GM12878 (cell line): ENCODE results near the gene PANX2. TPM values are rescaled to one million over a fixed set of nuclear protein-coding genes. Genes with fewer than 3 reads are reported as not detected.

ENCODE experiments used
- BRCA1 ChIP-seq: IDR thresholded peaks from 2 replicates; pipeline ENCODE4 v1.6.1; 2011; ENCODE audit warnings: low read depth, low read length, improper control_type of control experiment
- CTCF ChIP-seq, 3 experiments: IDR thresholded peaks in 2 of 3; conservative IDR thresholded peaks in 1 of 3; 2 replicates each; pipeline ENCODE4 v1.5.1; 2011; ENCODE audit warnings: low read depth in 3 of 3, low read length in 3 of 3, mild to moderate bottlenecking in 3 of 3, control low read depth in 2 of 3, moderate library complexity in 2 of 3, inconsistent platforms in 1 of 3, mixed read lengths in 1 of 3; ENCODE audit not compliant: control insufficient read depth in 2 of 3, insufficient read depth in 1 of 3; ENCODE audit errors: extremely low read depth in 1 of 3
- ELK1 ChIP-seq: IDR thresholded peaks from 2 replicates; pipeline ENCODE4 v1.6.1; 2012; ENCODE audit warnings: low read depth, low read length, improper control_type of control experiment
- FOXK2 ChIP-seq: fragments of 450-650 bp; IDR thresholded peaks from 2 replicates; pipeline ENCODE4 v1.6.1; 2017; ENCODE audit warnings: mild to moderate bottlenecking, moderate library complexity
- HDAC6 ChIP-seq: fragments of 200-600 bp; sonication (generic); IDR thresholded peaks from one replicate; pipeline ENCODE4 v1.8.0; 2017; ENCODE audit warnings: antibody characterized with exemption; ENCODE audit not compliant: unreplicated experiment
- JUND ChIP-seq: IDR thresholded peaks from 2 replicates; pipeline ENCODE4 v1.6.1; 2012; ENCODE audit warnings: low read depth, mild to moderate bottlenecking, low read length, improper control_type of control experiment, moderate library complexity
- MEF2B ChIP-seq: fragments of 450-650 bp; IDR thresholded peaks from 2 replicates; pipeline ENCODE4 v1.6.1; 2018; ENCODE audit warnings: mild to moderate bottlenecking, moderate library complexity; ENCODE audit not compliant: partially characterized antibody, poor library complexity, severe bottlenecking
- MTA2 ChIP-seq: fragments of 450-650 bp; IDR thresholded peaks from 2 replicates; pipeline ENCODE4 v1.6.1; 2016; ENCODE audit warnings: low read depth, mild to moderate bottlenecking, moderate library complexity
- NR2F1 ChIP-seq: fragments of 450-650 bp; conservative IDR thresholded peaks from 2 replicates; pipeline ENCODE4 v1.6.1; 2017; ENCODE audit warnings: mild to moderate bottlenecking
- RELA ChIP-seq: fragments of 450-650 bp; IDR thresholded peaks from 2 replicates; pipeline ENCODE4 v1.8.0; 2014; ENCODE audit warnings: borderline replicate concordance; ENCODE audit not compliant: partially characterized antibody
- STAT1 ChIP-seq: fragments of 450-650 bp; conservative IDR thresholded peaks from 2 replicates; pipeline ENCODE4 v1.6.1; 2014; ENCODE audit warnings: antibody characterized with exemption, mild to moderate bottlenecking
- SUPT20H ChIP-seq: IDR thresholded peaks from 2 replicates; pipeline ENCODE4 v1.6.1; 2011; ENCODE audit warnings: low read depth, mild to moderate bottlenecking, low read length, moderate library complexity, borderline replicate concordance; ENCODE audit not compliant: control insufficient read depth
- USF2 ChIP-seq: IDR thresholded peaks from 2 replicates; pipeline ENCODE4 v1.6.1; 2011; ENCODE audit warnings: low read depth, low read length, improper control_type of control experiment, borderline replicate concordance
- ZNF592 ChIP-seq: fragments of 450-650 bp; IDR thresholded peaks from 2 replicates; pipeline ENCODE4 v1.6.1; 2017; ENCODE audit warnings: mild to moderate bottlenecking, moderate library complexity
- polyA plus RNA-seq, 11 experiments: library from polyadenylated mRNA; depleted of rRNA in 4 of 11; unstranded in 6 of 11; stranded (reverse) in 5 of 11; fragments of >200 nt; fragmentation: Nextera tagmentation in 4 of 11; fragmentation: Illumina TruSeq in 1 of 11; extraction: Ambion mirVana in 4 of 11; extraction: Trizol in 1 of 11; gene quantifications; 1 replicate in 1 of 11; 2 replicates in 10 of 11; pipeline versions ENCODE4 v1.2.1 to v1.2.3, GENCODE V29; 2011 to 2016; ENCODE audit warnings: inconsistent platforms in 2 of 11, missing spikeins in 2 of 11, low read depth in 1 of 11
- total RNA-seq, 4 experiments: library from RNA; depleted of rRNA in 3 of 4; stranded (reverse); fragments of >200 nt in 3 of 4; fragmentation: Illumina TruSeq in 1 of 4; extraction: Trizol in 1 of 4; gene quantifications; 2 replicates each; pipeline versions ENCODE4 v1.2.1 to v1.2.3, GENCODE V29; 2013 to 2021

Gene PANX2
- total and polyA plus RNA-seq, 10 of the 15 experiments (the other 5 are each of a cell fraction or from before 2014, with no cell fraction given) = 0.04 to 0.44 (median 0.17) TPM; not detected in 5

DNA sequence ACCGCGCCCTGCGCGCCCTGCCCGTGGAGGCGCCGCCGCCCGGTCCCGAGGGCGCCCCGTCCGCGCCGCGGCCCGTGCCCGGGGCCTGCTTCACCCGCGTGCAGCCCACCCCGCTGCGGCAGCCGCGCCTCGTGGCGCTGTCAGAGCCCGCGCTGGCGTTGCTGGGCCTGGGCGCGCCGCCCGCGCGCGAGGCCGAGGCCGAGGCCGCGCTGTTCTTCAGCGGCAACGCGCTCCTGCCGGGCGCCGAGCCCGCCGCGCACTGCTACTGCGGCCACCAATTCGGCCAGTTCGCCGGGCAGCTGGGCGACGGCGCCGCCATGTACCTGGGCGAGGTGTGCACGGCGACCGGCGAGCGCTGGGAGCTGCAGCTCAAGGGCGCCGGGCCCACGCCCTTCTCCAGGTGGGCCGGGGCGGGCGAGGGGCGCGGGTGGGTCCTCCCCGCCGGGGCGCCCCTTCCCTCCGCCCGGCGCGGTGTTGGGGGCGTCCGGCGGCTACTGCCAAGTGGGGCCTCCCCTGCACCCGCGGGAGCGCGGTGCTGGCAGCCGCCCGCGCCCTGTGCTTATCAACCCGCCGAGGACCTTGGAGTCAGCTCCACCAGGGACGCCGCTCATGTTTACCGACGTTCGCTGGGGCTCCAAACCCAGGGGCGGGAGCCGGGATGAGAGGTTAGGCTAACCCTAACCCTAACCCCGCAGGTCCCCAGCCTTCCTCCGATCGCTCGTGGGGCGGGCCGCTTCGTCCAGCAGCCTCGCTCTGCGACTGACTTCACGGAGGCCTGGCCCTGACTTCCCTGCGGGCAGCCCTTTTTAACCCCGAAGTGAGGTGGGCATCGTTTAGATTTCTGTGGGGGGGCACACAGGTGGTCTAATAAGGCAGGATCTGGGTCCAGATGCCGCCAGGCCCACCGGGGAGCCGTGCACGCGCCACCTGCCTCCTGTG lies 30.9 kb downstream of the PANX2 start (continued):
- TF ChIP-seq BRCA1 (no peak), JUND (no peak), ELK1 (no peak), RELA (no peak), MEF2B (no peak), ZNF592 (no peak), STAT1 (no peak), NR2F1 (no peak; the same call in 1 of the 2 replicates), CTCF (IDR thresholded peaks at IDR 0.05 in 2 of 3, conservative IDR thresholded peaks at IDR 0.05 in 1 of 3; ENCODE audit: control insufficient read depth in 2 of 3, extremely low read depth in 1 of 3, insufficient read depth in 1 of 3, low read depth in 3 of 3, low read length in 3 of 3) (no peak), HDAC6 (no peak), FOXK2 (no peak), USF2 (no peak), MTA2 (no peak), SUPT20H (no peak)
